Right lung (tissue), 10 donors: Measurements from ENCODE around the gene TMEM222. TPM values are rescaled to one million over a fixed set of nuclear protein-coding genes. Genes with fewer than 3 reads are reported as not detected.
"Not testable (repeated sequence)": the region's sequence is repeated elsewhere in the genome, so short reads cannot be mapped to it uniquely, and the experiment has no call there.

Source experiments
- DNase-seq, 2 donors: peaks; one replicate each; pipeline ENCODE4 v3.0.0-alpha.2; 2013
- long read RNA-seq, 8 donors: transcript quantifications; one replicate each; lab custom pipeline, GENCODE V29; 2026
- polyA plus RNA-seq, 5 donors: library from polyadenylated mRNA; unstranded; fragments of 120-200 nt; gene quantifications; one replicate each; pipeline versions ENCODE4 v1.2.1 to v1.2.3, GENCODE V29; 2013; ENCODE audit warnings: inconsistent platforms in 1 of 5, low replicate concordance in 1 of 5; ENCODE audit not compliant: insufficient read length in 5 of 5, insufficient read depth in 1 of 5

Gene TMEM222, protein sequence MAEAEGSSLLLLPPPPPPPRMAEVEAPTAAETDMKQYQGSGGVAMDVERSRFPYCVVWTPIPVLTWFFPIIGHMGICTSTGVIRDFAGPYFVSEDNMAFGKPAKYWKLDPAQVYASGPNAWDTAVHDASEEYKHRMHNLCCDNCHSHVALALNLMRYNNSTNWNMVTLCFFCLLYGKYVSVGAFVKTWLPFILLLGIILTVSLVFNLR
- 10 to 100 TPM; 29.3 to 44.2 (median 36.5) TPM for polyA plus RNA-seq
- long read RNA-seq, donor 1, transcript TMEM222-211 (6 exons, 1,613 nt), result major isoform, 13 of 18 reads
- long read RNA-seq, donor 1, partial matches to known transcripts, result 0 of 18 reads
- long read RNA-seq, donor 1, other reads (novel, unspliced or antisense), result 0 of 18 reads
- long read RNA-seq, donor 2, transcript TMEM222-211 (6 exons, 1,613 nt), result major isoform, 11 of 22 reads
- long read RNA-seq, donor 2, partial matches to known transcripts, result 10 of 22 reads
- long read RNA-seq, donor 2, other reads (novel, unspliced or antisense), result 0 of 22 reads
- long read RNA-seq, donor 3, transcript TMEM222-211 (6 exons, 1,613 nt), result major isoform, 16 of 21 reads
- long read RNA-seq, donor 3, partial matches to known transcripts, result 0 of 21 reads
- long read RNA-seq, donor 3, other reads (novel, unspliced or antisense), result 0 of 21 reads
- long read RNA-seq, donor 4, transcript TMEM222-211 (6 exons, 1,613 nt), result major isoform, 6 of 8 reads
- long read RNA-seq, donor 4, partial matches to known transcripts, result 0 of 8 reads
- long read RNA-seq, donor 4, other reads (novel, unspliced or antisense), result 0 of 8 reads
- long read RNA-seq, donor 5, transcript TMEM222-211 (6 exons, 1,613 nt), result major isoform, 7 of 14 reads
- long read RNA-seq, donor 5, partial matches to known transcripts, result 0 of 14 reads
- long read RNA-seq, donor 5, other reads (novel, unspliced or antisense), result 0 of 14 reads
- long read RNA-seq, donor 6, transcript TMEM222-211 (6 exons, 1,613 nt), result minor isoform, 7 of 18 reads
- long read RNA-seq, donor 6, transcript TMEM222-202 (7 exons, 1,665 nt), result major isoform, 8 of 18 reads
- long read RNA-seq, donor 6, partial matches to known transcripts, result 0 of 18 reads
- long read RNA-seq, donor 6, other reads (novel, unspliced or antisense), result 0 of 18 reads
- long read RNA-seq, donor 7, transcript TMEM222-211 (6 exons, 1,613 nt), result major isoform, 8 of 10 reads
- long read RNA-seq, donor 7, partial matches to known transcripts, result 0 of 10 reads
- long read RNA-seq, donor 7, other reads (novel, unspliced or antisense), result 0 of 10 reads
- long read RNA-seq, donor 8, transcript TMEM222-211 (6 exons, 1,613 nt), result major isoform, 5 of 6 reads
- long read RNA-seq, donor 8, partial matches to known transcripts, result 0 of 6 reads
- long read RNA-seq, donor 8, other reads (novel, unspliced or antisense), result 0 of 6 reads

GRCh38 chr1:27321813-27322568 lies at the start of gene TMEM222:
TMEM222 (plus strand) TSS chr1:27322163; CDS start chr1:27322198, 35 bp downstream.
- peak; percentile 95 for DNase-seq

DNA sequence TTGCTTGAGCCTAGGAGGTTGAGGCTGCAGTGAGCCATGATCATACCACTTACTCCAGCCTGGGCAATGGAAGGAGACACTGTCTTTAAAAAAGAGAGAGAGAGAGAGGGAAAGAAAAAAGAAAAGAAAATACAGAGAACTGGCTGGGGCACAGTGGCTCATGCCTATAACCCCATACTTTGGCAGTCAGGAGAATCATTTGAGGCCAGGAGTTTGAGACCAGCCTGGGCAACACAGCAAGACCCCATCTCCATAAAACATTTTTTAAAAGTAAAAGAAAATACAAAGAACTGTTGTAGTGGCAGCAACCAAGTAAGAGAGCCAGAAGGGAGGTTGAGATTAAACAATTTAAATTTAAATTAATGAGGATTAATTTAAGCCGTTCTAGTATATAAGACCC lies 47.8 kb upstream of the TMEM222 start:
- DNase-seq, result no peak

DNA sequence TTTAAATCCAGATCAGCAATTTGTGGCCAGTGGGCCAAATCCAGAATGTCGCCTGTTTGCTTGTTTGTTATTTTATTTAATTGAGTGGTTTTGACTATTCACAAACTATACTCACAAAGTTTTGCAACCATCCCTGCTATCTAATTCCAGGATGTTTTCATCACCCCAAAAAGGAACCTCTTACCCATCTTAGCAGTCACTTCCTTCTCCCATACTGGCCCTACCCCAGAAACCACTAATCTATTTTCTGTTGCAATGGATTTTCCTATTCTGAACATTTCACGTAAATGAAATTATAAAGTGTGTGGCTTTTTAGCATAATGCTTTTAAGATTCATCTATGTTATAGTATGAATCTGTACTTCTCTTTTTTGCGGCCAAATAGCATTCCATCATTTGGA lies 46.3 kb upstream of the TMEM222 start:
- no peak for DNase-seq

GRCh38 chr1:27284425-27285273 lies 37.3 kb upstream of the TMEM222 start:
- peak; percentile 54 to 74 for DNase-seq

- no peak for DNase-seq
These were observed 36.7 kb upstream of the TMEM222 start for GRCh38 chr1:27285274-27285660.

DNA sequence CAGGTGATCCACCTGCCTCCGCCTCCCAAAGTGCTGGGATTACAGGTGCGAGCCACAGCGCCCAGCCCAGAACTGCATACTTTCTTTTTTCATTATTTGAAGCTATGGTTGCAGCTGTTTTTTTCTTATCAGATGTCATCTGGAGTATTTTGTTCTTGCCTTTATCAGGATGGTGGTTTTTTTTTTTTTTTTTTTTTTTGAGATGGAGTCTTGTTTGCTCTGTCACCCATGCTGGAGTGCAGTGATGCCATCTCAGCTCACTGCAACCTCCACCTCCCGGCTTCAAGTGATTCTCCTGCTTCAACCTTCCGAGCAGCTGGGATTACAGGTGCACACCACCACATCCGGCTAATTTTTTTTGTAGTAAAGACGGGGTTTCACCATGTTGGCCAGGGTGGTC lies 36.1 kb upstream of the TMEM222 start:
- not testable (repeated sequence) for DNase-seq

DNA sequence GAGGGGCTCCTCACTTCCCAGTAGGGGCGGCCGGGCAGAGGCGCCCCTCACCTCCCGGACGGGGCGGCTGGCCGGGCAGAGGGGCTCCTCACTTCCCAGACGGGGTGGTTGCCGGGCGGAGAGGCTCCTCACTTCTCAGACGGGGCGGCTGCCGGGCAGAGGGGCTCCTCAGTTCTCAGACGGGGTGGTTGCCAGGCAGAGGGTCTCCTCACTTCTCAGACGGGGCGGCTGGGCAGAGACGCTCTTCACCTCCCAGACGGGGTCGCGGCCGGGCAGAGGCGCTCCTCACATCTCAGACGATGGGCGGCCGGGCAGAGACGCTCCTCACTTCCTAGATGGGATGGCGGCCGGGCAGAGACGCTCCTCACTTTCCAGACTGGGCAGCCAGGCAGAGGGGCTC lies 32.8 kb upstream of the TMEM222 start:
- DNase-seq, result not testable (repeated sequence)

DNA sequence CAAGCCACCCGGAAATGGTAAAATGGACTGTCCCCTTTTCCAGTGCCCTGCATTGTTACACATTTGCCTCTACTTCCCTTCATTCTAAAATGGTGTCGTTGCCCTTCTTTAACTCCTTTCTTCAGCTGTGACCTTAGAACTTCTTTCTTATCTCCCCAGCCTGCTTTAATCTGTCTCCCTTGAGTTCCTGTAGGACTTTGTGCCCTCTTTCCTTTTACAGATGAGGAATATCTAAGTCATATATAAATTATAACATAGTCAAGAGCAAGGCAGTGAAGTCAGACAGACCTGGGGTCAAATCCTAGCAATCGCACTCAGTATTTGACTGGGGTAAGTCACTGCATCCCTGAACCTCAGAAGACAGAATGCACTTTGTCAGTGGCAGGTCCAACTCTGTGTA lies 31.4 kb upstream of the TMEM222 start:
- no peak for DNase-seq

- no peak for DNase-seq
These were observed 29.9 kb upstream of the TMEM222 start for GRCh38 chr1:27292106-27292505.

DNA sequence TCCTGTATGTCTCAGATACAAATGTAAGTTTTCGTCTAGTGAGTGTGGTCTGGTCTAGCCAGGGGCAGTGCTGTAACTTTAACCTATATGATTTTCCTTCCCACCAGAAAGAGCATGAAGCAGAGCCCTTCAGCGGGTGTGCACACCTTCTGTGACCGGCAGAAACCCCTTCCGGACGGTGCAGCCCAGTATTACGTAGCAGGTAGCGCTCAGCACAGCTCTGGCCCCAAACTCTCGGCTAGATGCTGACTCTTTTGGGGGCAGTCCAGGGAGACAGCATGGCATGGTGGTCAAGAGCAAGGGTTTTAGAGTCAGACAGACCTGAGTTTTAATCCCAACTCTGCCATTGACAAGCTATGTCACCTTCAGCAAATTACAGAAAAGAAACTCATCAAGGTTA lies 28.0 kb upstream of the TMEM222 start:
- DNase-seq, result no peak

DNA sequence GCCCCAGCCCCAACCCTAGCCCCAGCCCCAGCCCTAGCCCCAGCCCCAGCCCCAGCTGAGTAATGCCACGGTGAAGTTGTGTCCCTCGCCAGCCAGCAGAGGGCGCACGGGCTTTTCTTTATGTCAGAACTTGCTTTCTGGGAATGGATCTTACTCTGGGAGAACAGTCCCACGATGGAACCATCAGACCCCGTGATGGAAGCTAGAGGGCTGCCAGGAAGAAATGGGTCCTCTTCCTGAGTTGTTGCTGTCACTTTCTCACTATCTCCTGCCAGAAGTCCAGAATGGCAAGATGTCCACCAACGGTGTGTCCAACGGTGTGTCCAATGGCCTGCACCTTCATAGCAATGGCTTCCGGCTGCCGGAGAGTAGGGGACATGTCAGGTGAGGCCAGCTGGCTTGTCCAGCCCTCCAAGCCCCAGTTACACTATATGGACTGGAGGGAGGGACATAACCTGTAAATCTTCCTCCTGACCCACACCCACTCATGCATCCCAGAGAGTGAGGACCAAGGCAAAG lies 25.1 kb upstream of the TMEM222 start:
- peak; percentile 30 to 47 for DNase-seq

DNA sequence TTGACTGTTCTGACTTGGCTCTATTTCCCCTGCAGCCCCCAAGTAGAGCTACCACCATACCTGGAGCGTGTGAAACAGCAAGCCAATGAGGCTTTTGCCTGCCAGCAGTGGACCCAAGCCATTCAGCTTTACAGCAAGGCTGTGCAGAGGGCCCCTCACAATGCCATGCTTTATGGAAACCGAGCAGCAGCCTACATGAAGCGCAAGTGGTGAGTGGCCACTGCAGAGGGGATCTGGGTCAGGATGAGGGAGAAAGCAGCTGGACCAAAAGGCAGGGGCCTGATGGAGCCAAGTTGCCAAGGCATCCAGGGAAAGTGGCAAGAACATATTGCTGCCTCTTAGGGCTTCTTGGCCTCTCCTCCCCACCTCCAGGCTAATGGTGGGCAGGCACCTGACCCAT lies 24.1 kb upstream of the TMEM222 start:
- no peak for DNase-seq

- no peak for DNase-seq
These were observed 23.2 kb upstream of the TMEM222 start for GRCh38 chr1:27298632-27299384.

DNA sequence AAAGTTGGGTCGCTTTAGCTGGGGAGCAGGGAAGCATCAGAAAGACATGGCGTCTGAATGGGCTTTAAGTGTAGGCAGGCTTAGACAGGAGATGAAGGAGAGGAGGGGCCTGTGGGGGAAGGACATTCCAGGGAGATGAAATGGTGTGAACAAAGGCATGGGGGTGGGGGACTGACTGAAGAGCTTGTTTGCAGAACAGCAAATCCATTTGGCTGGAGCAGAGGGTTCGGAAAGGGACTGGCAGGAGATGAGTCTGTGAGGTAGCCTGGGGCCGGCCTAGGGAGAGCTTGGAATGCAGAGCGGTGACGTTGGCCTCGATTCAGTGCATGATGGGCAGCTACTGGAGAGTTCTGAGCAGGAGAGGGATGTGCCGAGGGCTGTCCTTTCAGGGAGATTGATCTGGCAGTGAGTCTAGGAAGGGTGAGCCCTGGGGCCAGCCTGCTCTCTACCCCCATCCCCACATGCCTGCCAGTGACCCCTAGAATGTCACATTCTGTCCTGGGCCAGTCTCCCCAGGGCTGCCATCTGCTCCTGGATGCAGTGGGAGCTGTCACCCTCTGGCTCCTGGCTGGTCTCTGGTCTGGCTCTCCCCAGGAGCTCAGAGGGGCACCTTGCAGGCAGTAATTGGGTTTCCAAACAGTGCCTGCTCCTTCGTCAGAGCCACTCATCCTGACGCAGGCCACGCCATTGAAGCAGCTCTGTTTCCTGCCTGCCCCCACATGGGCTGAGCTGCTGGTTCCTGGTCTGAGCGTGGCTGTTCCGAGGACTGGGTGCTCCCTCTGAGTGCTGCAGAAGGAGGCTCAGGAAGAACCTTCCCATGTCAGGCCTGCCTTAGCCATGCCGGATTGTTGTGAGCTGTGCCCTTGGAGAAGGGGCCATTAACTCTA lies 22.3 kb upstream of the TMEM222 start:
- DNase-seq, result peak; percentile 44 to 55

GRCh38 chr1:27300341-27301051 lies 21.5 kb upstream of the TMEM222 start:
- peak; percentile 92 to 95 for DNase-seq

DNA sequence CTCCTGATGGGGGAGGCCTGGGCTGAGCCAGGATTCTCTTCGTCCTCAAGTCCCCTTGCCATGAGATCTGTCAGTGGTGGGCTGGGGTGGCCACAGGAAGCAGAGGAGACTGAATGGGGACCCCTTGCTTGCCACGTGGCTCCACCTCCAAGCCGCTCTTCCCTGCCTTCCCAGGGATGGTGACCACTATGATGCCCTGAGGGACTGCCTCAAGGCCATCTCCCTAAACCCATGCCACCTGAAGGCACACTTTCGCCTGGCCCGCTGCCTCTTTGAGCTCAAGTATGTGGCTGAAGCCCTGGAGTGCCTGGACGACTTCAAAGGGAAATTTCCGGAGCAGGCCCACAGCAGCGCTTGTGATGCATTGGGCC lies 20.9 kb upstream of the TMEM222 start:
- no peak for DNase-seq

- DNase-seq, result no peak
These were observed 20.3 kb upstream of the TMEM222 start for GRCh38 chr1:27301582-27302199.
